GM08714 (cell line): ENCODE data around the gene ZBTB12.
"Not testable (repeated sequence)": the region's sequence is repeated elsewhere in the genome, so short reads cannot be mapped to it uniquely, and the experiment has no call there.

ENCODE experiments used
- H3K4me3 ChIP-seq: fragments of 200-500 bp; sonication (Bioruptor generic); 2 replicates; pipeline ENCODE4 v1.5.1; 2014; ENCODE audit warnings: mild to moderate bottlenecking, low read length, inconsistent platforms
- ZNF274 ChIP-seq: IDR thresholded peaks from 2 replicates; pipeline ENCODE4 v1.6.1; 2012; ENCODE audit warnings: mild to moderate bottlenecking, low read depth, low read length

The ZBTB12 gene

GRCh38 chr6:31933537-31933936 is 31.7 kb upstream of the ZBTB12 start:
- H3K4me3 ChIP-seq = no peak overlapping the region
- TF ChIP-seq ZNF274 = no peak

DNA sequence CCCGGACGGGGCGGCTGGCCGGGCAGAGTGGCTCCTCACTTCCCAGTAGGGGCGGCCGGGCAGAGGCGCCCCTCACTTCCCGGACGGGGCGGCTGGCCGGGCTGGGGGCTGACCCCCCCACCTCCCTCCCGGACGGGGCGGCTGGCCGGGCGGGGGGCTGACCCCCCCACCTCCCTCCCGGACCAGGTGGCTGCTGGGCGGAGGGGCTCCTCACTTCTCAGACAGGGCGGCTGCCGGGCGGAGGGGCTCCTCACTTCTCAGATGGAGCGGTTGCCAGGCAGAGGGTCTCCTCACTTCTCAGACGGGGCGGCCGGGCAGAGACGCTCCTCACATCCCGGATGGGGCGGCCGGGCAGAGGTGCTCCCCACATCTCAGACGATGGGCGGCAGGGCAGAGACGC is 30.3 kb upstream of the ZBTB12 start:
- H3K4me3 ChIP-seq = not testable (repeated sequence)

DNA sequence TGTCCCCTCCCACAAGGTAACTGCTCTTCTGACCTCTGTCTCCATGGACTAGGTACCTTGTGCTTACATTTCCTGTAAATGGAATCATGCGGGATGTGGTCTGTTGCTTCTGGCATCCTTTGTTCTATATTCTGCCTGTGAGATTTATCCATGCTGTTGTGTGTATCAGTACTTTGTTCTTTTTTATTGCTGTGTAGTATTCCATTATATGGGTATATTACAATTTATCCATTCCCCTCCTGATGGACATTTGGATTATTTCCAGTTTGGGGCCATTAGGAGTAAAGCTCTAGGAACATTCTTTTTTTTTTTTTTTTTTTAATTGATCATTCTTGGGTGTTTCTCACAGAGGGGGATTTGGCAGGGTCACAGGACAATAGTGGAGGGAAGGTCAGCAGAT is 29.1 kb upstream of the ZBTB12 start:
- TF ChIP-seq ZNF274 = no peak

GRCh38 chr6:31928672-31928939 is 26.7 kb upstream of the ZBTB12 start:
- no peak for TF ChIP-seq ZNF274
- H3K4me3 ChIP-seq = no peak overlapping the region

More for the DNA sequence above, 29.1 kb upstream of the ZBTB12 start:
- H3K4me3 ChIP-seq = no peak overlapping the region

GRCh38 chr6:31927863-31928671 is 26.2 kb upstream of the ZBTB12 start:
- no peak for TF ChIP-seq ZNF274
- no peak overlapping the region for H3K4me3 ChIP-seq

- no peak within 1 kb of the TSS for H3K4me3 ChIP-seq
- no peak for TF ChIP-seq ZNF274
Measured at GRCh38 chr6:31927242-31927862, 25.5 kb upstream of the ZBTB12 start, which contains the start of gene C2. Gene C2, plus strand, starts transcription at chr6:31927717. Its CDS starts 36 bp downstream, at chr6:31927753.

GRCh38 chr6:31922942-31923341 is 21.1 kb upstream of the ZBTB12 start:
- TF ChIP-seq ZNF274 = no peak

GRCh38 chr6:31920811-31921210 is 18.9 kb upstream of the ZBTB12 start:
- TF ChIP-seq ZNF274 = no peak
- H3K4me3 ChIP-seq = no peak overlapping the region

More at GRCh38 chr6:31922942-31923341, 21.1 kb upstream of the ZBTB12 start:
- H3K4me3 ChIP-seq = no peak overlapping the region

DNA sequence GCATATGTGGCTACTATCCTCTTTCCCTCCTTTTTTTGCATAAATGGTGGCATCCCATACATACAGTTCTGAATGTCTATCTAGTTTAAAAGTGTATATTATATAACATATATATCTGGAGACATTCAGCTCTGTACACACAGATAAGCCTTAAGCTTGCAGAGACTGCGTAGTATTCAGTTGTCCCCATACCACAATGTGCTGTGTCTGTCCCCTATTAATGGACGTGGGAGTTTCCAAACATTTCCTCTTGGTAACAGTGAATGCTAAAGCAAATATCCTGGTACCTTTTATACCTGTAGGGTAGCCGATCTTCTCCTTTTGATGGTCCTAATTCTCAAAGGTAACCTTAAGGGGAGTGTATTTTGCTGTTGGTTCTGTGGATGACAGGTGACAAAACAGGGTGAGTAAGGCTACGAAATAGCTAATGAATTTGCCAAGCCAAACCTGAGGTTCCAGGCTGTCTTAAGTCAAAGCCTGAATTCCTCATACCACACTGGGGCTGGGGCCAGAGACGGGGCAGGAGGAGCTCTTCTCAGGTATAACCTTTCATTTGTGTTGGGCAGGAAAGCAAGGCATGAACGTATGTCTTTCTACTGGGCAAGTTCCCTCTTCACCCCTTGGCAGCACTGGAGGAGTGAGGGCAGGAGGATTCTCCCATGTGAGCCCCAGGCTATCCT is 17.9 kb upstream of the ZBTB12 start:
- no peak overlapping the region for H3K4me3 ChIP-seq
- TF ChIP-seq ZNF274 = no peak

DNA sequence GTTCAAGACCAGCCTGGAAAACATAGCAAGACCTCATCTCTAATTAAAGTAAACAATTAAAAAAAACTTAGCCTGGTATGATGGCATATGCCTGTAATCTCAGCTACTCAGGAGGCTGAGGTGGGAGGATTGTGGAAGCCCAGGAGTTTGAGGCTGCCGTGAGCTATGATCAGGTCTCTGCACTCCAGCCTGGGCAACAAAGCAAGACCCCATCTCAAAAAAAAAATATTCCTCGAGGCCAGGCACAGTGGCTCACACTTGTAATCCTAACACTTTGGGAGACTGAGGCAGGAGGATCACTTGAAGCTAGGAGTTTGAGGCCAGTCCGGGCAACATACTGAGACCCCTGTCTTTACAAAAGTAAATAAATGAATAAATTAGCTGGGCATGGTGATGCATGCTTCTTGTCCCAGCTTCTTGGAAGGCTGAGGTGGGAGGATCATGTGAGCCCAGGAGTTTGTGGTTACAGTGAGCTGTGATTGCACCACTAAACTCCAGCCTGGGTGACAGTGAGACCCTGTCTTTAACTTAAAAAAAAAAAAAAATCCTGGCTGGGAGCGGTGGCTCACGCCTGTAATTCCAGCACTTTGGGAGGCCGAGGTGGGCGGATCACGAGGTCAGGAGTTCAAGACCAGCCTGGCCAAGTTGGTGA is 16.3 kb upstream of the ZBTB12 start:
- no peak overlapping the region for H3K4me3 ChIP-seq
- no peak for TF ChIP-seq ZNF274

- H3K4me3 ChIP-seq = no peak overlapping the region
- TF ChIP-seq ZNF274 = no peak
Measured at GRCh38 chr6:31915756-31916155, 13.9 kb upstream of the ZBTB12 start.

DNA sequence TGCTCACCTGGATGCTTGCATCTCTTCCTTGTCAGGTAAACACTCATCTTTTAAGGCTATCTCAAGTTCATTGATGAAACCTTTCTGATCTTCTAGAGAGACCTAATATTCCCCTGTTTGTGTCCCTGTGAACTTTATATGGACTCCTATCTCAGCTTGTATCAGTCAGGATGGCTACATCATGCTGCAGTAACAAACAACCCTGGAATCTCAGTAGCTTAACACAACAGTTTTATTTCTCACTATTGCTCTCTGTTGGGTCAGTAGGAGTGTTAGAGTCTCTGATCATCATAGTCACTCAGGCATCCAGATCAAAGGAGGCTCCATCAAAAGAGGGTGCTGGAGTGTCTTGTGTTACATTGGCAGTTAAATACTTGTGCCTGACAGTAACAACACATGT is 13.5 kb upstream of the ZBTB12 start:
- no peak for TF ChIP-seq ZNF274
- H3K4me3 ChIP-seq = no peak overlapping the region

GRCh38 chr6:31911826-31912585 is 10.1 kb upstream of the ZBTB12 start:
- no peak overlapping the region for H3K4me3 ChIP-seq
- TF ChIP-seq ZNF274 = no peak

- not testable (repeated sequence) for H3K4me3 ChIP-seq
Measured at GRCh38 chr6:31909298-31909697, 7.4 kb upstream of the ZBTB12 start.

DNA sequence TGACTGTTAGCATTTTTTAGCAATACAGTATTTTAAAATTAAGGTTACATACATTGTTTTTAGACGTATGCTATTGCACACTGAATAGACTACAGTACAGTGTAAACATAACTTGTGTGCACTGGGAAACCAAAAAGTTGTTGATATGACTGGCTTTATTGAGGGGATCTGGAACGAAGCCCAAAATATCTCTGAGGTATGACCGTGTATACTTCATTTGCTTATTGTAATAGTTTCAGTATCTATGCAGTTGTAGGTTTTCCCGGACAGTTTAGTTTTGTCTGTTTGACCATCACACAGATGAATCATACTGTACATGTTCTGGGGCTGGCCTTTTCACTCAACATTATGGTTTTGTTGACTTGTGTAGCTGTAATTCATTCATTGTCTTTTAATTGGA is 6.9 kb upstream of the ZBTB12 start:
- H3K4me3 ChIP-seq = no peak overlapping the region
- no peak for TF ChIP-seq ZNF274

GRCh38 chr6:31908255-31908654 is 6.4 kb upstream of the ZBTB12 start:
- H3K4me3 ChIP-seq = not testable (repeated sequence)
